Bronchial epithelial cell (primary cell): Measurements from ENCODE around the gene STARD5. TPM values are rescaled to one million over a fixed set of nuclear protein-coding genes. Genes with fewer than 3 reads are reported as not detected.
A peak's percentile ranks its signal among the peaks of the same experiment; 100 is the strongest.

Source experiments
- DNase-seq: peaks from one replicate; pipeline ENCODE4 v3.0.0-alpha.2; 2010; ENCODE audit warnings: low read depth
- FAIRE-seq: peaks from 2 replicates; lab custom pipeline; 2011; peaks lifted over from hg19 to GRCh38; lab: Jason Lieb, UNC
- H3K27me3 ChIP-seq: 2 replicates; pipeline ENCODE4 v1.5.1; 2011; ENCODE audit warnings: low read length; ENCODE audit not compliant: control insufficient read depth, insufficient read depth
- H3K36me3 ChIP-seq: 2 replicates; pipeline ENCODE4 v1.5.1; 2011; ENCODE audit warnings: low read length; ENCODE audit not compliant: control insufficient read depth, insufficient read depth
- H3K4me3 ChIP-seq: 2 replicates; pipeline ENCODE4 v1.5.1; 2011; ENCODE audit warnings: mild to moderate bottlenecking, low read depth, low read length, control low read depth
- CTCF ChIP-seq: IDR thresholded peaks from 2 replicates; pipeline ENCODE4 v1.5.1; 2011; ENCODE audit warnings: mild to moderate bottlenecking, moderate library complexity, low read length, control low read depth, inconsistent platforms; ENCODE audit not compliant: insufficient read depth, severe bottlenecking
- total RNA-seq: library from RNA; depleted of rRNA; stranded (reverse); fragments of >200 nt; gene quantifications from 2 replicates; pipeline ENCODE4 v1.2.1, GENCODE V29; 2014

The STARD5 gene
- total RNA-seq, 1 donor from 2014 or later, result 5.0 TPM

GRCh38 chr15:81282911-81283310, 41.0 kb downstream of the STARD5 start:
- no peak for FAIRE-seq
- TF ChIP-seq CTCF, result no peak
- no peaks in the 10 kb centered on the region for H3K36me3 ChIP-seq
- no peaks in the 10 kb centered on the region for H3K27me3 ChIP-seq
- DNase-seq, result no peak
- no peak overlapping the region for H3K4me3 ChIP-seq

GRCh38 chr15:81282606-81282895, 41.4 kb downstream of the STARD5 start:
- no peak for DNase-seq
- no peak for TF ChIP-seq CTCF
- H3K36me3 ChIP-seq, result no peaks in the 10 kb centered on the region
- FAIRE-seq, result no peak
- H3K4me3 ChIP-seq, result no peak overlapping the region
- no peaks in the 10 kb centered on the region for H3K27me3 ChIP-seq

GRCh38 chr15:81281766-81282605, 42.0 kb downstream of the STARD5 start:
- DNase-seq, result no peak
- Histone ChIP-seq H3K36me3 (no peaks in the 10 kb centered on the region), H3K4me3 (no peak overlapping the region), H3K27me3 (no peaks in the 10 kb centered on the region)
- no peak for FAIRE-seq
- TF ChIP-seq CTCF, result no peak

GRCh38 chr15:81281456-81281735, 42.5 kb downstream of the STARD5 start:
- H3K4me3 ChIP-seq, result no peak overlapping the region
- H3K27me3 ChIP-seq, result no peaks in the 10 kb centered on the region
- H3K36me3 ChIP-seq, result no peaks in the 10 kb centered on the region
- TF ChIP-seq CTCF, result no peak
- peak; percentile 50 for FAIRE-seq
- DNase-seq, result no peak

- DNase-seq (peak; percentile 32), FAIRE-seq (peak; percentile 13)
- TF ChIP-seq CTCF, result no peak
- Histone ChIP-seq H3K36me3 (no peaks in the 10 kb centered on the region), H3K27me3 (no peaks in the 10 kb centered on the region), H3K4me3 (no peak overlapping the region)
Observed at GRCh38 chr15:81280696-81281455, 43.1 kb downstream of the STARD5 start.
